Colon (tissue), 2 donors: ENCODE results near the gene MYO15B.

Experiments used
- FAIRE-seq: peaks from 2 replicates; lab custom pipeline; 2012; peaks lifted over from hg19 to GRCh38; lab: Jason Lieb, UNC
- donor health status: control.
- donor health status: control.

The MYO15B gene

GRCh38 chr17:75666959-75667790, 79.6 kb downstream of the MYO15B start, which contains the start of the genes RECQL5 and SAP30BP:
Gene RECQL5 (minus strand): TSS chr17:75667154. CDS start chr17:75666557, 597 bp downstream.
Gene SAP30BP (plus strand): TSS chr17:75667338. CDS start chr17:75667373, 35 bp downstream.
- no peak for FAIRE-seq

GRCh38 chr17:75667825-75668224, 80.2 kb downstream of the MYO15B start:
- no peak for FAIRE-seq

- no peak for FAIRE-seq
Observed at GRCh38 chr17:75668489-75668888, 80.9 kb downstream of the MYO15B start.

- no peak for FAIRE-seq
Observed at GRCh38 chr17:75670868-75671267, 83.3 kb downstream of the MYO15B start.

- no peak for FAIRE-seq
Observed at GRCh38 chr17:75672011-75672410, 84.4 kb downstream of the MYO15B start.

GRCh38 chr17:75673487-75673886, 85.9 kb downstream of the MYO15B start:
- no peak for FAIRE-seq
